Ishikawa (cell line): ENCODE measurements around the gene MTFP1.

ENCODE experiments used
- CEBPB ChIP-seq: IDR thresholded peaks from 2 replicates; pipeline ENCODE4 v1.6.1; 2012
- CREB1 ChIP-seq: IDR thresholded peaks from 2 replicates; pipeline ENCODE4 v1.6.1; 2012; ENCODE audit warnings: low read depth
- EGR1 ChIP-seq: IDR thresholded peaks from 2 replicates; pipeline ENCODE4 v1.6.1; 2012
- EP300 ChIP-seq: IDR thresholded peaks from 2 replicates; pipeline ENCODE4 v1.6.1; 2012; ENCODE audit warnings: borderline replicate concordance
- FOXM1 ChIP-seq: IDR thresholded peaks from 2 replicates; pipeline ENCODE4 v1.6.1; 2012; ENCODE audit warnings: low read depth, borderline replicate concordance
- MAX ChIP-seq: IDR thresholded peaks from 2 replicates; pipeline ENCODE4 v1.6.1; 2012
- NFIC ChIP-seq: IDR thresholded peaks from 2 replicates; pipeline ENCODE4 v1.6.1; 2012
- RAD21 ChIP-seq: IDR thresholded peaks from 2 replicates; pipeline ENCODE4 v1.6.1; 2012; ENCODE audit warnings: low read depth
- REST ChIP-seq: IDR thresholded peaks from 2 replicates; pipeline ENCODE4 v1.6.1; 2012; ENCODE audit warnings: low read depth, mild to moderate bottlenecking
- TAF1 ChIP-seq: IDR thresholded peaks from 2 replicates; pipeline ENCODE4 v1.6.1; 2012; ENCODE audit warnings: low read depth, mild to moderate bottlenecking
- TCF12 ChIP-seq: IDR thresholded peaks from 2 replicates; pipeline ENCODE4 v1.6.1; 2012; ENCODE audit warnings: low read depth
- TEAD4 ChIP-seq: IDR thresholded peaks from 2 replicates; pipeline ENCODE4 v1.6.1; 2012
- USF1 ChIP-seq: IDR thresholded peaks from 2 replicates; pipeline ENCODE4 v1.6.1; 2012
- YY1 ChIP-seq: IDR thresholded peaks from 2 replicates; pipeline ENCODE4 v1.6.1; 2012; ENCODE audit warnings: low read depth
- ZBTB7A ChIP-seq: IDR thresholded peaks from 2 replicates; pipeline ENCODE4 v1.6.1; 2012; ENCODE audit warnings: low read depth

The MTFP1 gene

GRCh38 chr22:30416403-30416802 lies 9.2 kb upstream of the MTFP1 start:
- TF ChIP-seq TAF1: no peak
- TF ChIP-seq YY1: no peak
- no peak for TF ChIP-seq TEAD4
- no peak for TF ChIP-seq RAD21
- no peak for TF ChIP-seq CEBPB
- TF ChIP-seq EP300: no peak
- no peak for TF ChIP-seq TCF12
- TF ChIP-seq USF1: no peak
- TF ChIP-seq CREB1: no peak
- TF ChIP-seq NFIC: no peak
- TF ChIP-seq ZBTB7A: no peak
- TF ChIP-seq REST: no peak
- TF ChIP-seq MAX: no peak
- no peak for TF ChIP-seq EGR1
- TF ChIP-seq FOXM1: no peak

GRCh38 chr22:30416837-30417236 lies 8.7 kb upstream of the MTFP1 start:
- TF ChIP-seq EP300 (no peak), CREB1 (no peak), ZBTB7A (no peak), YY1 (no peak), CEBPB (no peak), REST (no peak), USF1 (no peak), TEAD4 (no peak), FOXM1 (no peak), EGR1 (no peak), RAD21 (no peak), TCF12 (no peak)

GRCh38 chr22:30420347-30421125 lies 5.0 kb upstream of the MTFP1 start:
- TF ChIP-seq CREB1 (no peak), EGR1 (0 out of 2 replicates have a peak, but pooled peaks have one; percentile 28), MAX (no peak), YY1 (no peak), CEBPB (no peak)

GRCh38 chr22:30421695-30422480 lies 3.7 kb upstream of the MTFP1 start:
- TF ChIP-seq REST: no peak
- TF ChIP-seq RAD21: no peak
- TF ChIP-seq MAX: no peak
- TF ChIP-seq USF1: no peak
